Ascending aorta (tissue), 2 donors: ENCODE data around the gene GGNBP2. TPM values are rescaled to one million over a fixed set of nuclear protein-coding genes. Genes with fewer than 3 reads are reported as not detected.

ENCODE experiments used
- DNase-seq, 2 donors: peaks; one replicate each; pipeline ENCODE4 v3.0.0-alpha.2; 2019; ENCODE audit warnings: low spot score in 2 of 2
- H3K27ac ChIP-seq, 2 donors: fragments of 200-600 bp; sonication (generic); one replicate each; pipeline ENCODE4 v1.5.1; 2016 to 2017; ENCODE audit warnings: mild to moderate bottlenecking in 1 of 2
- H3K27me3 ChIP-seq: fragments of 200-600 bp; sonication (generic); one replicate; pipeline ENCODE4 v1.5.1; 2017
- H3K36me3 ChIP-seq, 2 donors: fragments of 200-600 bp; sonication (generic); one replicate each; pipeline ENCODE4 v1.5.1; 2016
- H3K4me1 ChIP-seq, 2 donors: fragments of 200-600 bp; sonication (generic); one replicate each; pipeline ENCODE4 v1.5.1; 2016 to 2017; ENCODE audit warnings: mild to moderate bottlenecking in 1 of 2
- H3K4me3 ChIP-seq, 2 donors: fragments of 200-600 bp; sonication (generic); one replicate each; pipeline ENCODE4 v1.5.1; 2016 to 2017; ENCODE audit warnings: mild to moderate bottlenecking in 1 of 2
- H3K9me3 ChIP-seq, 2 donors: fragments of 200-600 bp; sonication (generic); one replicate each; pipeline ENCODE4 v1.5.1; 2016
- intact Hi-C: fragments of 100-400 bp; cut with DNase I; formaldehyde crosslinking; loops from one replicate; pipeline ENCODE4 v1.15.1; 2023
- total RNA-seq: library from RNA; depleted of rRNA; stranded (reverse); fragments of >200 nt; gene quantifications from one replicate; pipeline ENCODE4 v1.1.0, GENCODE V29; 2016
- TF ChIP-seq, protein P1 (sequence below), 3 experiments: fragments of 200-600 bp in 2 of 3; fragments of 450-650 bp in 1 of 3; sonication (generic) in 2 of 3; IDR thresholded peaks; one replicate each; pipeline ENCODE4 v1.5.1; 2016 to 2019; ENCODE audit warnings: antibody characterized with exemption in 3 of 3, mild to moderate bottlenecking in 1 of 3, moderate library complexity in 1 of 3

Gene GGNBP2
- total RNA-seq, 1 donor from 2014 or later, result 26.5 TPM

DNA sequence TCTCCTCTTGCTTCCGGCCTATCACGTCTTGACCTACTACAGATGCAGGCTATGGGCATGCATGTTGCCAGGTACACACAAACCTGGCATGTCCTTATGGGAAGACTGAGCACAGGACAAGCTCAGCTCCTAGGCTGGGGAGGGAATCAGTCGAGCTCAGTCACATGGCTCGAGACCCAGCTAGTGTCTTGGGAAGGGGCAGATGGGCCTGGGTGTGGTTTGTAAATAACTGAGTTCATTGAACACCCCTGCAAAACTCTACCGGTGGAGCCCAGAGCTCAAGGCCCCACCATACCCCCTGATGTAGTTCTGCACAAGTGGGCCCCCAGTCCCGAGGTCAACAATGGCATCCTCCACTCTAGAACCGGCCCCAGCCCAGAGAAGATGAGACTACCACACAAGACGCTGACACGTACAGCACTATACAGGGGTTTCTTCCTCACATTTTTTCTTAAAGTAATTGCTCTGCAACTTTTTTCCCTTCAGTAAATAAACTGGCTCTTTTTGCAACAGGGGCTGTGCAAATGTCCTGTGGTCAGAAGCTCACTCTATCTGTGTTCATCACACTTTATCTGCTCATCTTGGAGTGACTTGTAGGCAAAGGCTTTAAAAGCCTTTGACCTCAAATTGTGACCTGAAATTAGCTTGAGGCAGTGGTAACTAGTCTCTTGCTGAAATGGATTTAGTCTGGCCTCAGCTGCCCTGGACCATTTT is 35.3 kb upstream of the GGNBP2 start:
- H3K4me3 ChIP-seq, result no peak overlapping the region
- no peak overlapping the region for H3K27ac ChIP-seq
- TF ChIP-seq, protein P1, sequence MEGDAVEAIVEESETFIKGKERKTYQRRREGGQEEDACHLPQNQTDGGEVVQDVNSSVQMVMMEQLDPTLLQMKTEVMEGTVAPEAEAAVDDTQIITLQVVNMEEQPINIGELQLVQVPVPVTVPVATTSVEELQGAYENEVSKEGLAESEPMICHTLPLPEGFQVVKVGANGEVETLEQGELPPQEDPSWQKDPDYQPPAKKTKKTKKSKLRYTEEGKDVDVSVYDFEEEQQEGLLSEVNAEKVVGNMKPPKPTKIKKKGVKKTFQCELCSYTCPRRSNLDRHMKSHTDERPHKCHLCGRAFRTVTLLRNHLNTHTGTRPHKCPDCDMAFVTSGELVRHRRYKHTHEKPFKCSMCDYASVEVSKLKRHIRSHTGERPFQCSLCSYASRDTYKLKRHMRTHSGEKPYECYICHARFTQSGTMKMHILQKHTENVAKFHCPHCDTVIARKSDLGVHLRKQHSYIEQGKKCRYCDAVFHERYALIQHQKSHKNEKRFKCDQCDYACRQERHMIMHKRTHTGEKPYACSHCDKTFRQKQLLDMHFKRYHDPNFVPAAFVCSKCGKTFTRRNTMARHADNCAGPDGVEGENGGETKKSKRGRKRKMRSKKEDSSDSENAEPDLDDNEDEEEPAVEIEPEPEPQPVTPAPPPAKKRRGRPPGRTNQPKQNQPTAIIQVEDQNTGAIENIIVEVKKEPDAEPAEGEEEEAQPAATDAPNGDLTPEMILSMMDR (IDR thresholded peaks at IDR 0.05), result no peak
- H3K36me3 ChIP-seq, result peaks cover 19 to 57% of the 10 kb centered on the region in 2 donors
- no peaks in the 10 kb centered on the region for H3K27me3 ChIP-seq
- DNase-seq, result no peak
- no peaks in the 10 kb centered on the region for H3K4me1 ChIP-seq
- no peaks in the 10 kb centered on the region for H3K9me3 ChIP-seq
- intact Hi-C loops, result no loop called here

DNA sequence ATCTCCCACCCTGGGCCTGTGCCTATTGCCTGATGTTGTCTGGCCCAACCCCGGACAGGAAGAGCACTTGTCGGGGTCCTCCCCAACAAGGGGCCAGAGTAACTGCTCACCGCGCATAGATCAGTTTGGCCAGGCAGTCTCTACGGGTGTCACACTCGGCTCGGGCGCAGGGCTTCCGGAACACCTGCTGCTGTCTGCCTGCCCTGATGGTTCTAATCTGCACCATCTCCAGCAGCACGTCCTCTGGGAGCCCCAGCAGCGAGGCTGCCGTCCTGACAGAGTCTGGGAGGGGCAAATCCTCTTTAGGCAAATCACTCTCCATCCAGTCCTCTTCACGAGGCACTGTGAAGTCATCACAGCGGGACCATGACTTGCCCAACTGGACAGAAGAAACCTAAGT is 34.1 kb upstream of the GGNBP2 start:
- Histone ChIP-seq H3K36me3 (peaks cover 11 to 56% of the 10 kb centered on the region in 2 donors), H3K27me3 (no peaks in the 10 kb centered on the region), H3K4me3 (no peak overlapping the region), H3K4me1 (no peaks in the 10 kb centered on the region), H3K9me3 (no peaks in the 10 kb centered on the region), H3K27ac (no peak overlapping the region)
- no peak for DNase-seq
- TF ChIP-seq, protein P1 (IDR thresholded peaks at IDR 0.05), result no peak
- intact Hi-C loops, result no loop called here

GRCh38 chr17:36511216-36511615 is 33.5 kb upstream of the GGNBP2 start:
- TF ChIP-seq, protein P1 (IDR thresholded peaks at IDR 0.05), result no peak
- Histone ChIP-seq H3K4me3 (no peak overlapping the region), H3K4me1 (no peaks in the 10 kb centered on the region), H3K9me3 (no peaks in the 10 kb centered on the region), H3K36me3 (peaks cover 11 to 52% of the 10 kb centered on the region in 2 donors), H3K27me3 (no peaks in the 10 kb centered on the region), H3K27ac (no peak overlapping the region)
- intact Hi-C loops, result no loop called here
- DNase-seq, result no peak

DNA sequence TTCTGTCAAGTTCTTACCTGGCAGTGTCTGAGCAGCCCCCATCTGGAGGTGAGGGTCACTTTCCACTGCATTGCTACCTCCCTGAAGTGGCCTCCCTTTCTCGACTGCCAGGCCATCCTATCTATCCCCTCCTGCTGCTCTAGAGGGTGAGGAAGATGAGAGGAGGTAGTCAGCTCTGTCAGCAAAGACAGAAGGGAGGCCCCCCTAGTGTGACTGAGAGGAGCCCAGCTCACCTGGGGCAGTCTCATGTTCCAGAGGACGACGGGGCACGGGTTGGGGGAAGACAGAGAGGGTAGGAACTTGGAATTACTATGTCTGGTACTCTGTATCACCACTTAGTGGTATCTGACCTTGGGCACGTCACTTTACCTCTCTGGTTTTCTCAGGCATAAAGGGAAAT is 32.1 kb upstream of the GGNBP2 start:
- Histone ChIP-seq H3K9me3 (no peaks in the 10 kb centered on the region), H3K4me1 (no peaks in the 10 kb centered on the region), H3K4me3 (no peak overlapping the region), H3K36me3 (peaks cover 11 to 42% of the 10 kb centered on the region in 2 donors), H3K27me3 (no peaks in the 10 kb centered on the region), H3K27ac (no peak overlapping the region)
- no peak for DNase-seq
- TF ChIP-seq, protein P1 (IDR thresholded peaks at IDR 0.05), result no peak
- intact Hi-C loops, result no loop called here

DNA sequence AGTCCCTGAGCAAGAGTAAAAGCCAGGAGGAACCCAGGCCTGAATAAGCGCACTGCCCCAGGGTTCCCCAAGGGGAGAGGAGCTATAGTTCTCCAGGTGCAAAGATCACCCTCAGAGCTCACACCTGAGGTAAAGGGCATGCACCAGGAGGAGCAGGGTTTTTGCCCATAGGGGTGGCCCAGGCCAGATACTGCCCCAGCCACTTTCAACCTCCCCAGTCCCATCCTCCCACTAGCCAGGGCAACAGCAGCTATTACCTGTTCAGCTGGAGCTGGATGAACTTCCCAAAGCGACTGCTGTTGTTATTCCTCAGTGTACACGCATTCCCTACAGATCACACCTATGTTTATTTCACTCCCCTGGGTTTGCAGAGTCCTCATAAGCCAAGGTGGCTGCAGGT is 29.9 kb upstream of the GGNBP2 start:
- H3K9me3 ChIP-seq, result no peaks in the 10 kb centered on the region
- intact Hi-C loops, result no loop called here
- DNase-seq, result no peak
- no peak overlapping the region for H3K4me3 ChIP-seq
- TF ChIP-seq, protein P1 (IDR thresholded peaks at IDR 0.05), result no peak
- peaks cover 11 to 33% of the 10 kb centered on the region in 2 donors for H3K36me3 ChIP-seq
- no peaks in the 10 kb centered on the region for H3K27me3 ChIP-seq
- no peak overlapping the region for H3K27ac ChIP-seq
- no peaks in the 10 kb centered on the region for H3K4me1 ChIP-seq
